ENCODE data around the gene PDCD10. TPM values are rescaled to one million over a fixed set of nuclear protein-coding genes. Genes with fewer than 3 reads are reported as not detected.

PDCD10 gene
- polyA plus RNA-seq, 1 of the 3 experiments (the other 2 are of a cell fraction), result 29.0 TPM

DNA sequence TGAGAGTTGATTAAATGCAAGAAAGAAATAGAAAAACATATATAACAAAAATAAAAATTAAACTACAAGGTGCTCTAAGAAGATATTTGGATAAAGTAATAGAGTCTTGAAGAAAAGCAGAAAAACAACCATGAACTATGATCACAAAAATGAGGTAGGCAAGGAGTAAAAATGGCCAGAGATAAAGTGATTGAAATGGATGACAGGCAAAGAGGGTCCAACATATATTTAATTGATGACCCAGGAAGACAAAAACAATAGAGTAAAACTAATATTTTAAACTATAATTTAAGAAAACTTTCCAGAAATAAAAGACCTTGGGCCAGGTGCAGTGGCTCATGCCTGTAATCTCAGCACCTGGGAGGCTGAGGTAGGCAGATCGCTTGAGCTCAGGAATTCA, 58.8 kb downstream of the PDCD10 start:
- Histone ChIP-seq H3K4me1 (ENCODE audit: control insufficient read depth in 1 of 2, insufficient read depth in 2 of 2, low read depth in 1 of 2, low read length in 1 of 2) (no peaks in the 10 kb centered on the region), H3K9me2 (no peaks in the 10 kb centered on the region), H3K9ac (no peak overlapping the region), H3K9me3 (peaks cover 11% of the 10 kb centered on the region; the same call in 1 of the 2 replicates), H3K27me3 (ENCODE audit: insufficient read depth) (no peaks in the 10 kb centered on the region), H3K4me2 (no peak overlapping the region), H3K4me3 (ENCODE audit: low read depth in 2 of 2, low read length in 1 of 2) (no peak overlapping the region), H2AFZ (ENCODE audit: low read depth) (no peak overlapping the region), H3K27ac (ENCODE audit: low read depth in 2 of 2, low read length in 1 of 2) (no peak overlapping the region), H3K36me3 (replicated peaks in 1 of 2; ENCODE audit: control insufficient read depth in 1 of 2, insufficient read depth in 2 of 2, low read length in 1 of 2) (peaks cover 39 to 71% of the 10 kb centered on the region in 2 experiments), H3F3A (replicated peaks; ENCODE audit: insufficient read depth) (peaks cover 2% of the 10 kb centered on the region), H3K79me2 (ENCODE audit: insufficient read depth) (no peaks in the 10 kb centered on the region), H4K20me1 (ENCODE audit: insufficient read depth) (no peaks in the 10 kb centered on the region)
- POLR2A ChIA-PET, result no interaction called here
- no peak for DNase-seq
- TF ChIP-seq CHD2 (IDR thresholded peaks at IDR 0.05; ENCODE audit: low read length, partially characterized antibody) (no peak), RAD21 (IDR thresholded peaks at IDR 0.05; ENCODE audit: low read length) (no peak), YY1 (IDR thresholded peaks at IDR 0.05; ENCODE audit: low read depth) (no peak), EZH2phosphoT487 (IDR thresholded peaks at IDR 0.05; ENCODE audit: borderline replicate concordance, low read depth) (no peak), JUND (IDR thresholded peaks at IDR 0.05) (no peak), MEF2A (IDR thresholded peaks at IDR 0.05; ENCODE audit: borderline replicate concordance, low read depth) (no peak), TCF12 (IDR thresholded peaks at IDR 0.05) (no peak), TEAD4 (IDR thresholded peaks at IDR 0.05; ENCODE audit: borderline replicate concordance, insufficient read depth) (no peak), TAF1 (IDR thresholded peaks at IDR 0.05; ENCODE audit: borderline replicate concordance, low read depth, low read length) (no peak), EP300 (IDR thresholded peaks at IDR 0.05; ENCODE audit: borderline replicate concordance in 1 of 2, low read depth in 1 of 2, low read length in 1 of 2) (no peak), SMC3 (IDR thresholded peaks at IDR 0.05; ENCODE audit: low read depth, low read length) (no peak), NFIC (IDR thresholded peaks at IDR 0.05; ENCODE audit: borderline replicate concordance) (no peak), FOXJ3 (CRISPR knock-in tag; IDR thresholded peaks at IDR 0.05) (no peak)
- TF ChIP-seq, protein P1, sequence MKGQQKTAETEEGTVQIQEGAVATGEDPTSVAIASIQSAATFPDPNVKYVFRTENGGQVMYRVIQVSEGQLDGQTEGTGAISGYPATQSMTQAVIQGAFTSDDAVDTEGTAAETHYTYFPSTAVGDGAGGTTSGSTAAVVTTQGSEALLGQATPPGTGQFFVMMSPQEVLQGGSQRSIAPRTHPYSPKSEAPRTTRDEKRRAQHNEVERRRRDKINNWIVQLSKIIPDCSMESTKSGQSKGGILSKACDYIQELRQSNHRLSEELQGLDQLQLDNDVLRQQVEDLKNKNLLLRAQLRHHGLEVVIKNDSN (IDR thresholded peaks at IDR 0.05; ENCODE audit: borderline replicate concordance, low read depth), result no peak
- TF ChIP-seq, protein P2, sequence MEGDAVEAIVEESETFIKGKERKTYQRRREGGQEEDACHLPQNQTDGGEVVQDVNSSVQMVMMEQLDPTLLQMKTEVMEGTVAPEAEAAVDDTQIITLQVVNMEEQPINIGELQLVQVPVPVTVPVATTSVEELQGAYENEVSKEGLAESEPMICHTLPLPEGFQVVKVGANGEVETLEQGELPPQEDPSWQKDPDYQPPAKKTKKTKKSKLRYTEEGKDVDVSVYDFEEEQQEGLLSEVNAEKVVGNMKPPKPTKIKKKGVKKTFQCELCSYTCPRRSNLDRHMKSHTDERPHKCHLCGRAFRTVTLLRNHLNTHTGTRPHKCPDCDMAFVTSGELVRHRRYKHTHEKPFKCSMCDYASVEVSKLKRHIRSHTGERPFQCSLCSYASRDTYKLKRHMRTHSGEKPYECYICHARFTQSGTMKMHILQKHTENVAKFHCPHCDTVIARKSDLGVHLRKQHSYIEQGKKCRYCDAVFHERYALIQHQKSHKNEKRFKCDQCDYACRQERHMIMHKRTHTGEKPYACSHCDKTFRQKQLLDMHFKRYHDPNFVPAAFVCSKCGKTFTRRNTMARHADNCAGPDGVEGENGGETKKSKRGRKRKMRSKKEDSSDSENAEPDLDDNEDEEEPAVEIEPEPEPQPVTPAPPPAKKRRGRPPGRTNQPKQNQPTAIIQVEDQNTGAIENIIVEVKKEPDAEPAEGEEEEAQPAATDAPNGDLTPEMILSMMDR (IDR thresholded peaks at IDR 0.05), result no peak
- TF ChIP-seq, protein P3, sequence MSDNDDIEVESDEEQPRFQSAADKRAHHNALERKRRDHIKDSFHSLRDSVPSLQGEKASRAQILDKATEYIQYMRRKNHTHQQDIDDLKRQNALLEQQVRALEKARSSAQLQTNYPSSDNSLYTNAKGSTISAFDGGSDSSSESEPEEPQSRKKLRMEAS (IDR thresholded peaks at IDR 0.05; ENCODE audit: low read depth), result no peak
- TF ChIP-seq, protein P4, sequence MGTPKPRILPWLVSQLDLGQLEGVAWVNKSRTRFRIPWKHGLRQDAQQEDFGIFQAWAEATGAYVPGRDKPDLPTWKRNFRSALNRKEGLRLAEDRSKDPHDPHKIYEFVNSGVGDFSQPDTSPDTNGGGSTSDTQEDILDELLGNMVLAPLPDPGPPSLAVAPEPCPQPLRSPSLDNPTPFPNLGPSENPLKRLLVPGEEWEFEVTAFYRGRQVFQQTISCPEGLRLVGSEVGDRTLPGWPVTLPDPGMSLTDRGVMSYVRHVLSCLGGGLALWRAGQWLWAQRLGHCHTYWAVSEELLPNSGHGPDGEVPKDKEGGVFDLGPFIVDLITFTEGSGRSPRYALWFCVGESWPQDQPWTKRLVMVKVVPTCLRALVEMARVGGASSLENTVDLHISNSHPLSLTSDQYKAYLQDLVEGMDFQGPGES (IDR thresholded peaks at IDR 0.05; ENCODE audit: low read depth, low read length), result no peak
- CTCF ChIA-PET, result no interaction called here
- WGBS (ENCODE audit: low lambda C conversion rate), result 88% methylated on average over 1 of the region's 1 CpG
